Spinal cord (tissue), 10 donors: ENCODE results near the gene IKZF2. TPM values are rescaled to one million over a fixed set of nuclear protein-coding genes. Genes with fewer than 3 reads are reported as not detected.
A peak's percentile ranks its signal among the peaks of the same experiment; 100 is the strongest.

ENCODE experiments used
- DNase-seq, 6 donors: peaks; one replicate each; pipeline versions ENCODE4 v3.0.0 to v3.0.0-alpha.2; 2013 to 2015; ENCODE audit warnings: low spot score in 6 of 6, low read depth in 4 of 6
- H3K27ac ChIP-seq: one replicate; pipeline ENCODE4 v1.5.1; 2013; ENCODE audit warnings: low read depth, low read length, control low read depth
- H3K27me3 ChIP-seq: one replicate; pipeline ENCODE4 v1.6.1; 2013; ENCODE audit warnings: low read length; ENCODE audit not compliant: control insufficient read depth, insufficient read depth
- H3K36me3 ChIP-seq: one replicate; pipeline ENCODE4 v1.6.1; 2013; ENCODE audit warnings: low read length; ENCODE audit not compliant: control insufficient read depth, insufficient read depth
- H3K4me1 ChIP-seq: one replicate; pipeline ENCODE4 v1.6.1; 2013; ENCODE audit warnings: low read length; ENCODE audit not compliant: control insufficient read depth, insufficient read depth
- H3K4me3 ChIP-seq: one replicate; pipeline ENCODE4 v1.5.1; 2013; ENCODE audit warnings: low read depth, low read length, control low read depth
- H3K9me3 ChIP-seq: one replicate; pipeline ENCODE4 v1.6.1; 2013; ENCODE audit warnings: low read length; ENCODE audit not compliant: control insufficient read depth, insufficient read depth
- WGBS: methylation state at CpG from one replicate; pipeline ENCODE4 v1.1.5; 2013; ENCODE audit warnings: missing lambda C conversion rate; ENCODE audit not compliant: insufficient coverage; 5-methylcytosine and 5-hydroxymethylcytosine counted together
- polyA plus RNA-seq, 2 donors: library from polyadenylated mRNA; unstranded; fragments of 120-200 nt; gene quantifications; one replicate each; pipeline ENCODE4 v1.2.1, GENCODE V29; 2013; ENCODE audit not compliant: insufficient read length in 2 of 2
- total RNA-seq, 2 donors: library from RNA; depleted of rRNA in 1 of 2; stranded (reverse); fragments of 120-200 nt in 1 of 2; fragments of >200 nt in 1 of 2; gene quantifications; one replicate each; pipeline versions ENCODE4 v1.2.3 to v1.2.4, GENCODE V29; 2013 to 2014
- donor health status: healthy.

The IKZF2 gene
- total and polyA plus RNA-seq, 4 donors: 5.1 to 18.5 (median 12.2) TPM

GRCh38 chr2:213175673-213176247 is 24.3 kb upstream of the IKZF2 start:
- H3K4me1 ChIP-seq: no peaks in the 10 kb centered on the region
- WGBS: no CpG with 5 or more reads among the region's 1 CpG

GRCh38 chr2:213172641-213173040 is 21.2 kb upstream of the IKZF2 start:
- H3K9me3 ChIP-seq: no peaks in the 10 kb centered on the region
- no peak overlapping the region for H3K4me3 ChIP-seq
- no peaks in the 10 kb centered on the region for H3K4me1 ChIP-seq
- no peaks in the 10 kb centered on the region for H3K36me3 ChIP-seq
- 86% methylated on average over 1 of the region's 1 CpG for WGBS
- H3K27me3 ChIP-seq: no peaks in the 10 kb centered on the region
- no peak overlapping the region for H3K27ac ChIP-seq
- no peak for DNase-seq

More at GRCh38 chr2:213175673-213176247, 24.3 kb upstream of the IKZF2 start:
- Histone ChIP-seq H3K27ac (no peak overlapping the region), H3K9me3 (no peaks in the 10 kb centered on the region), H3K36me3 (no peaks in the 10 kb centered on the region), H3K27me3 (no peaks in the 10 kb centered on the region), H3K4me3 (no peak overlapping the region)
- DNase-seq: no peak

GRCh38 chr2:213171147-213171546 is 19.7 kb upstream of the IKZF2 start:
- 80% methylated on average over 1 of the region's 4 CpGs for WGBS
- no peak for DNase-seq
- H3K36me3 ChIP-seq: no peaks in the 10 kb centered on the region
- H3K4me3 ChIP-seq: no peak overlapping the region
- H3K9me3 ChIP-seq: no peaks in the 10 kb centered on the region
- H3K27ac ChIP-seq: no peak overlapping the region
- no peaks in the 10 kb centered on the region for H3K4me1 ChIP-seq
- H3K27me3 ChIP-seq: no peaks in the 10 kb centered on the region

GRCh38 chr2:213167271-213167930 is 16.0 kb upstream of the IKZF2 start:
- H3K4me3 ChIP-seq: no peak overlapping the region
- no CpG with 5 or more reads among the region's 2 CpGs for WGBS
- H3K9me3 ChIP-seq: no peaks in the 10 kb centered on the region
- H3K27me3 ChIP-seq: no peaks in the 10 kb centered on the region
- peak in 2 of 6 donors; percentile 32 to 62 for DNase-seq
- no peak overlapping the region for H3K27ac ChIP-seq
- no peaks in the 10 kb centered on the region for H3K4me1 ChIP-seq
- H3K36me3 ChIP-seq: no peaks in the 10 kb centered on the region

- Histone ChIP-seq H3K9me3 (no peaks in the 10 kb centered on the region), H3K27ac (no peak overlapping the region), H3K36me3 (no peaks in the 10 kb centered on the region), H3K4me1 (no peaks in the 10 kb centered on the region), H3K4me3 (no peak overlapping the region), H3K27me3 (no peaks in the 10 kb centered on the region)
- no peak for DNase-seq
These were observed 14.7 kb upstream of the IKZF2 start for GRCh38 chr2:213166109-213166508.

GRCh38 chr2:213164263-213164662 is 12.9 kb upstream of the IKZF2 start:
- no peak for DNase-seq
- Histone ChIP-seq H3K4me3 (no peak overlapping the region), H3K9me3 (no peaks in the 10 kb centered on the region), H3K27ac (no peak overlapping the region), H3K4me1 (no peaks in the 10 kb centered on the region), H3K27me3 (no peaks in the 10 kb centered on the region), H3K36me3 (no peaks in the 10 kb centered on the region)

GRCh38 chr2:213162516-213163118 is 11.2 kb upstream of the IKZF2 start:
- no peak for DNase-seq
- Histone ChIP-seq H3K27ac (no peak overlapping the region), H3K4me3 (no peak overlapping the region), H3K4me1 (no peaks in the 10 kb centered on the region), H3K9me3 (no peaks in the 10 kb centered on the region), H3K36me3 (no peaks in the 10 kb centered on the region), H3K27me3 (no peaks in the 10 kb centered on the region)
- WGBS: no CpG with 5 or more reads among the region's 3 CpGs

GRCh38 chr2:213161759-213162515 is 10.5 kb upstream of the IKZF2 start:
- H3K27me3 ChIP-seq: no peaks in the 10 kb centered on the region
- no peaks in the 10 kb centered on the region for H3K36me3 ChIP-seq
- no peak overlapping the region for H3K4me3 ChIP-seq
- WGBS: 67% methylated on average over 1 of the region's 5 CpGs
- peak in 1 of 6 donors; percentile 40 for DNase-seq
- H3K9me3 ChIP-seq: no peaks in the 10 kb centered on the region
- H3K4me1 ChIP-seq: no peaks in the 10 kb centered on the region
- no peak overlapping the region for H3K27ac ChIP-seq

- Histone ChIP-seq H3K9me3 (no peaks in the 10 kb centered on the region), H3K36me3 (no peaks in the 10 kb centered on the region), H3K27ac (no peak overlapping the region), H3K27me3 (no peaks in the 10 kb centered on the region), H3K4me3 (no peak overlapping the region), H3K4me1 (no peaks in the 10 kb centered on the region)
- WGBS: 94% methylated on average over 2 of the region's 2 CpGs
- DNase-seq: no peak
These were observed 8.4 kb upstream of the IKZF2 start for GRCh38 chr2:213159768-213160167.
